HAP-1 (cell line): ENCODE measurements around the gene PLCH1.

Experiments
- DNase-seq, 2 experiments: peaks; one replicate each; pipeline ENCODE4 v3.0.0-alpha.2; 2016 to 2020; ENCODE audit warnings: low spot score in 2 of 2
- H3K27me3 ChIP-seq: fragments of 250-450 bp; sonication (Bioruptor Pico); 2 replicates; pipeline ENCODE4 v1.5.1; 2020; ENCODE audit warnings: low read depth, mild to moderate bottlenecking, moderate library complexity
- H3K36me3 ChIP-seq: fragments of 250-450 bp; sonication (Bioruptor Pico); replicated peaks from 2 replicates; pipeline ENCODE4 v1.5.1; 2020; ENCODE audit warnings: mild to moderate bottlenecking
- H3K4me1 ChIP-seq: fragments of 250-450 bp; sonication (Bioruptor Pico); 2 replicates; pipeline ENCODE4 v1.5.1; 2020; ENCODE audit warnings: mild to moderate bottlenecking
- H3K4me3 ChIP-seq: fragments of 250-450 bp; sonication (Bioruptor Pico); 2 replicates; pipeline ENCODE4 v1.5.1; 2020; ENCODE audit warnings: mild to moderate bottlenecking, moderate library complexity
- H3K9me3 ChIP-seq: fragments of 250-450 bp; sonication (Bioruptor Pico); 2 replicates; pipeline ENCODE4 v1.5.1; 2020; ENCODE audit warnings: mild to moderate bottlenecking, moderate library complexity
- in situ Hi-C: fragments of 300-500 bp; cut with MboI; formaldehyde crosslinking; loops from 3 replicates; pipeline ENCODE4 v1.14.3; 2020; ENCODE audit warnings: low sequenced_read_pairs, inconsistent platforms, mixed read lengths

The PLCH1 gene

DNA sequence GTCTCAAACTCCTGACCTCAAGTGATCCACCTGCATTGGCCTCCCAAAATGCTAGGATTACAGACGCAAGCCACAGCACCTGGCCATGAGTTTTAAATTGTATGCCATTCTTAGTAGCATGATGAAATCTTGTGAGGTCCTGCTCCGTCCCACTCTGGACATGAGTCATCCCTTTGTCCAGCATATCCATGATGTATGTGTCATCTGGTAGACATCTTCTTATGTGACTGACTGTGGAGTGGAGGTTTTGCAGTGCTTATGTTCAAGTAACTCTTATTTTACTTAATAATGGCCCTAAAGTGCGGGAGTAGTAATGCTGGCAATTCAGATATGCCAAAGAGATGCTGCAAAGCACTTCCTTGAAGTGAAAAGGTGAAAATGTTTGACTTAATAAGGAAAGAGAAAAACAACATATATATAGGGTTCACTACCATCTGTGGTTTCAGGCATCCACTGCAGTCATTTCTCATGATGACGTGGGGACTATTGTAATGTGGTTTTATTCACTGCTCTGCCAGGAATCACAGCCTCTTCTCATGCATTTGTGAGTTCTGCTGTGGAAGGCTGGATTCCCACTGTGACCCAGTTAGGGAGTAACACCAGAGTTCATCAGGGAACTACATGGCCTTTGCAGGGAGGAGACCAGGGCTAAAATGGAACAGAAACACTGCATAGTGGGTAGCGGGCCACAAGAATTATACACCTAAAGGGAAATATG lies 246.8 kb downstream of the PLCH1 start:
- Histone ChIP-seq H3K27me3 (no peaks in the 10 kb centered on the region), H3K36me3 (peaks cover 11% of the 10 kb centered on the region; the same call in 1 of the 2 replicates), H3K9me3 (no peaks in the 10 kb centered on the region), H3K4me3 (no peak overlapping the region), H3K4me1 (peaks cover 17% of the 10 kb centered on the region)
- in situ Hi-C loops, result no loop called here
- DNase-seq, result no peak

DNA sequence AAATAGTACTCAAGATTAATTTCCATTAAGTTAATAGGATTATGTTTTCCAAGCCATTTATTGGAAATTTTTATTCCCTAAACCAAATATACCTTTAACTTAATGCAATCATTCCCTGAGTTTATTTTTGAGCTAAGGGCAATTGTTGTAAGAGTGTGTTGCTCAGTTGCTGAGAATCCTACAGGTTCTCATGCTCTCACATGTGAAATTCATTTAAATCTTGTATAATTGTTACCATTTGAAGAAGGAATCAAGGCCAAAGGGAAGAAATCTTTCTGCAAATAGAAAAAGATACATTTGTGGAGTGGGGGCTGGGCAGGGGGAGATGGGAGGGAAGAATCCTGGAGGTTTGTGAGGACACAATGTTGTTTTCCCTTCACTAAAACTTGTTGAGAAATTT lies 248.7 kb downstream of the PLCH1 start:
- no peak for DNase-seq
- no peak overlapping the region for H3K4me3 ChIP-seq
- H3K4me1 ChIP-seq, result peaks cover 17% of the 10 kb centered on the region
- H3K27me3 ChIP-seq, result no peaks in the 10 kb centered on the region
- H3K36me3 ChIP-seq, result peaks cover 14% of the 10 kb centered on the region; the same call in 1 of the 2 replicates
- in situ Hi-C loops, result no loop called here
- H3K9me3 ChIP-seq, result no peaks in the 10 kb centered on the region; the same call in 1 of the 2 replicates

DNA sequence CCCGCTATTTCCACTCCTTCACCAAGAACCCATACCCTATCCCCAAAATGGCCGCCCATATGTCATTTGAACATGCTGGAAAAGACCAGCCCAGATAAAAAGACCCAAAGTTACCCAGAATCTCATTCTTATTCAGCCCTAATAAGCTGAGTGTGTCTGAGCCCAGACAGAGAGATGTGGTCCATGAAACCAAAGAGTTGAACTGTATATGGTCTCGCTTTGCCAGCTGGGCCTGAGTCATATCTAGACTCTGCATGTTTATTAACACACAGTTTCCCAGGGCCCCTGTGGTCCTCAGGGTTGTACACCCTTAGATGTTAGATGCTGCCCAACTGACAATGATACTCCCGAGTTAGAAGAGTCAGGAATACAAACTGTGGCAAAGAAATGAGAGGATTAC lies 249.5 kb downstream of the PLCH1 start:
- Histone ChIP-seq H3K4me3 (no peak overlapping the region), H3K9me3 (no peaks in the 10 kb centered on the region; the same call in 1 of the 2 replicates), H3K36me3 (peaks cover 11% of the 10 kb centered on the region; the same call in 1 of the 2 replicates), H3K4me1 (peaks cover 17% of the 10 kb centered on the region), H3K27me3 (no peaks in the 10 kb centered on the region)
- no peak for DNase-seq
- in situ Hi-C loops, result no loop called here

DNA sequence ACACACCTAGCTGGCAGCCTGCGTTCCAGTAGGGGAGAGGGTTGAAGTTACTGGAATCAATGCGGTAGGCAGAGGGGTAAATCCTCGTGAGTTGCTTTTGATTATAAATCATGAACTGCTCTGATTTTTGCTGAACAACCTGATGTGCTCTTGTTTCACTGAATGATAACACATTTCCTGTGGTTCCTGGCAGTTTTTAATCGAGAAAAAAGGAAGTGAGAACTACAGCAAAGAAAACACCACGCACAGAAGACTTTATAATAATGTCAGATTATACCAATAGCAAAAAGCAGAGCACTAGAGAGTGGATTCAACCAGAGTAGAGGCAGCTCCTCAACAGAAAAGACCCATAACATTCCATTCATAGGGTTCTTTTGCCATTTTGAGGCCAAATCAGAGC lies 250.5 kb downstream of the PLCH1 start:
- DNase-seq, result no peak
- no peaks in the 10 kb centered on the region for H3K27me3 ChIP-seq
- H3K4me1 ChIP-seq, result peaks cover 17% of the 10 kb centered on the region
- no peaks in the 10 kb centered on the region; the same call in 1 of the 2 replicates for H3K9me3 ChIP-seq
- peaks cover 11% of the 10 kb centered on the region; the same call in 1 of the 2 replicates for H3K36me3 ChIP-seq
- in situ Hi-C loops, result no loop called here
- H3K4me3 ChIP-seq, result no peak overlapping the region

DNA sequence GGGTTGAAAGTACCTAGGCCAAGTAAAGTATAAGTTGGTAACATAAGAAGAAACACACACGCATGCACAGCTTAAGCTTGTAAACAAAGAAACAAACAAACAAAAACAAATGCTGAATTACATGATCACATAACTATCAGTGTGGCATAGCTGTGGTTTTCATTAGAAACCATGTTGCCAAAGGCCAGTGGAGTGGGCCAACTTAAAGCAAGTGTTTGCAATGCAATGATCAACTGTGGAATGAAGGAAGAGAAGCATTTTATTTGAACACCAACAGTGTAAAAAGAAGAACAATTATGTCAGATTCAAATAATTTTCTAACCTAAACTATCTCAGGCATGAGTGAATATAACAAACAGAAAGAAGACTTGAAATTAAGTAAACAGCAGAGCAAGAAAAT lies 252.0 kb downstream of the PLCH1 start:
- in situ Hi-C loops, result no loop called here
- Histone ChIP-seq H3K4me1 (peaks cover 17% of the 10 kb centered on the region), H3K27me3 (no peaks in the 10 kb centered on the region), H3K9me3 (no peaks in the 10 kb centered on the region; the same call in 1 of the 2 replicates), H3K4me3 (no peak overlapping the region), H3K36me3 (peaks cover 11% of the 10 kb centered on the region; the same call in 1 of the 2 replicates)
- no peak for DNase-seq

DNA sequence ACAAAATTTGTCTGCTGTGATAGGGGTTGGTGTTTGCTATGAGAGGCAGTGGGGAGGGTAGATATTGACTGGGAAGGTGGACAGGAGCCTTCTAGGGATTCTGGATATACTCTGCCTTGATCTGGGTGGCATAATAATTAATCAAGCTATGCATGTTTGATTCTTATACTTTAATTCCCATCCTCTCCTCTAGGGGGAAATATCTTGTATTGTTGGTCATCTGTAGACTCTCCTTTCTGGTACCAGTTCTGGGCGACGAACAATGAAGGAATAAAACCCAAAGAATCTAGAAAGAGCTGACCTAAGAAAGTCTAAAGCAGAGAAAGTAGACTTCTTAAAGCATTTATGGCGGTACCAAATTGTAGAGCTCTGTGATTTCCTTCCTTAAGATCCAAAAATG lies 253.2 kb downstream of the PLCH1 start:
- H3K36me3 ChIP-seq, result 0 out of 2 replicates have a peak, but pooled peaks cover 11% of the 10 kb centered on the region
- no peak for DNase-seq
- in situ Hi-C loops, result no loop called here
- peaks cover 11% of the 10 kb centered on the region for H3K4me1 ChIP-seq
- no peak overlapping the region for H3K4me3 ChIP-seq
- no peaks in the 10 kb centered on the region; the same call in 1 of the 2 replicates for H3K9me3 ChIP-seq
- H3K27me3 ChIP-seq, result no peaks in the 10 kb centered on the region

DNA sequence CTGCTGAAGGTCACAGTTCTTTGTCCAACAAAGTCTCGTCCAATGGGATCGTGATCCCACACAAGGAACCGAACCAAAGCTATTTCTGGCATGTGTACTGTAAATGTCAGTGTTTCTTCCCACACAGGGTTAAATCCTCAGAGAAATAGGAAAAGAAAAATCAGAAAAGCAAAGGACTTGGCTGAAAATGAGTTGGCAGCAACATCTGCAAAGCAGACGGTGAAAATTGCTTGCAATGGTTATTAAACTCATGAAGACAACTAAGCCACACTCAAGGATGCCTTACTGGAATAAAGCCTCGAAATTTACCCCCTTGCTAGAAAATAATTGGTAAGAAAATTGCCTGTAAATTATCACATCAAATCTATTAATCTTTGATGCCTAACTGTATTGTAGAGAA lies 256.2 kb downstream of the PLCH1 start:
- no peaks in the 10 kb centered on the region; the same call in 1 of the 2 replicates for H3K9me3 ChIP-seq
- no peaks in the 10 kb centered on the region for H3K27me3 ChIP-seq
- H3K4me3 ChIP-seq, result no peak overlapping the region
- DNase-seq, result no peak
- in situ Hi-C loops, result no loop called here
- H3K4me1 ChIP-seq, result no peaks in the 10 kb centered on the region
- 0 out of 2 replicates have a peak, but pooled peaks cover 8% of the 10 kb centered on the region for H3K36me3 ChIP-seq

DNA sequence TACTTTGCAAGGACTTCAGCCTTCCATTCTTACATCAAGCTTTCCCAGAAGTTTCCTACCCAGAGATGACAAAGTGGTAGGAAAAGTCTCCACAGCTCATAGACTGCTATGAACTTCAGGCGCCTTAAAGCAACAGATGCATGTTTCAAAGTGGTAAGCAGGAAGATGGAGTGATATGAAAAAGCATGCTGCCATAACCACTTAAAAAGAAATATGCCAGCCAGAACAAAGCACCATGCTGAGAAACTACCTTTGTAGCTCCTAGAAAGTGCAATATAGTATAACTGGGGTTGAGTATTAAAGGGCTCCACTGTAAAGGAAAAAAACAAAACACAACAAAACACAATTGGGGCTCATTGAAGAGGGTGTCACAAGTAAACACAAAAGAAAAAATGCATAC lies 259.0 kb downstream of the PLCH1 start:
- in situ Hi-C loops, result no loop called here
- Histone ChIP-seq H3K9me3 (no peaks in the 10 kb centered on the region), H3K4me3 (no peak overlapping the region), H3K27me3 (no peaks in the 10 kb centered on the region), H3K4me1 (no peaks in the 10 kb centered on the region), H3K36me3 (no peaks in the 10 kb centered on the region)
- no peak for DNase-seq

DNA sequence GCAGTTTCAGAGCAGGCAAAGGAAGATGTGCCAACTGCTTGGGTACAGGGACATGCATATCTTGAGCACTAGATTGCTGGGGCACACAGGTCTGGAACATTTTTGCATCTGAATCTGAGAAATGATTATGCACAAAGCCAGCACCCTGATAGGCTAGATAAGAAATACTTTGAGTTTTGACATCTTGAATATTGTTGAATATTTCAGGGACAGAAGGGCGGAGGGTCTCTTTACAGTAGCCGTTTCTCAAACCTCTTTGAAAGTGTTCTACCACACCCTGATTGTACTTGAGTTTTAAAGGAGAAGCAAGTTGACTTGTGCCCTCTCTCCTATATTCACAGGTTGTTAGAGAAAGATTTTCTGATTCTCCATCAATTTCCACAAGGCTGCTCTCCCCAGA lies 263.3 kb downstream of the PLCH1 start:
- Histone ChIP-seq H3K4me1 (no peaks in the 10 kb centered on the region), H3K27me3 (no peaks in the 10 kb centered on the region), H3K4me3 (no peak overlapping the region), H3K36me3 (0 out of 2 replicates have a peak, but pooled peaks cover 5% of the 10 kb centered on the region), H3K9me3 (no peaks in the 10 kb centered on the region; the same call in 1 of the 2 replicates)
- DNase-seq, result no peak
- in situ Hi-C loops, result no loop called here

DNA sequence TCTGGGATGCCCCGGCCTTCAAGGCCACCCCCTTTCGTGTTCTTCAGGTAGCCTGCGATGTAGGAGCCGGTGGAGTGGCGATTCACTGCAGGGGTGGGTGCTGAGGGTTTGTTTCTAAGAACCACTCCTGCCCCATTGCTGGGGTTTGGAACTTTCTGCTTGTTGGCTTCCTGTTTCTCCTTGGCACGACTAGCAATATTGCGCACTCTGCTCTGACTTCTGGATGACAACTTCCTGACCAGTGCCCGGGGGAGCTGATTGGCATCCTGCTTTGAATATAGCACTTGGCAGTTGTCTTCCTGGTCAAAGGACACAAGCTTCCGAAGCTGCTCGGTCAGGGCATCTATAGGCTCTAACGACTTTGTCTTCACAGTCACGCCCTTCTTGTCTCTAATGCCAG lies 263.8 kb downstream of the PLCH1 start:
- H3K27me3 ChIP-seq, result no peaks in the 10 kb centered on the region
- in situ Hi-C loops, result no loop called here
- H3K4me1 ChIP-seq, result no peaks in the 10 kb centered on the region
- DNase-seq, result no peak
- H3K4me3 ChIP-seq, result no peak overlapping the region
- H3K9me3 ChIP-seq, result no peaks in the 10 kb centered on the region; the same call in 1 of the 2 replicates
- 0 out of 2 replicates have a peak, but pooled peaks cover 5% of the 10 kb centered on the region for H3K36me3 ChIP-seq

DNA sequence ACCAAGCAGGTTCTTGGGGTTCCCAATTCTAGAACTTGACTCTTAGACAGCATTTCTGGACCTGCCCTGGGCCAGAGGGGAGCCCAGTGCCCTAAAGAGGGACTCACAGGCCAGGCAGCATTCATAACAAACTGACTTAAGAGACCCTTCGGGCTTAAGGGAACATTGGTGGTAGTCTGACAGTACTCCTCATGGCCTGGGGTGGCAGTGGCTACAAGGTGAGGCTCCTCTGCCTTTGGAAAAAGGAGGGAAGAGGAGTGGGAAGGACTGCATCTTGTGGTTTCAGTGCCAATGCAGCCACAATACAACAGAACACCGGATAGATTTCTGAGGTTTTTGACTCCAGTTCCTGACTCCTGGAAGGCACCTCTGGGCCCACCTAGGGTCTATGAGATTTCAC lies 279.2 kb downstream of the PLCH1 start:
- in situ Hi-C loops, result no loop called here
- no peak for DNase-seq
- Histone ChIP-seq H3K4me1 (peaks cover 3% of the 10 kb centered on the region; the same call in 1 of the 2 replicates), H3K27me3 (no peaks in the 10 kb centered on the region), H3K36me3 (no peaks in the 10 kb centered on the region; the same call in 1 of the 2 replicates), H3K9me3 (no peaks in the 10 kb centered on the region), H3K4me3 (no peak overlapping the region)

DNA sequence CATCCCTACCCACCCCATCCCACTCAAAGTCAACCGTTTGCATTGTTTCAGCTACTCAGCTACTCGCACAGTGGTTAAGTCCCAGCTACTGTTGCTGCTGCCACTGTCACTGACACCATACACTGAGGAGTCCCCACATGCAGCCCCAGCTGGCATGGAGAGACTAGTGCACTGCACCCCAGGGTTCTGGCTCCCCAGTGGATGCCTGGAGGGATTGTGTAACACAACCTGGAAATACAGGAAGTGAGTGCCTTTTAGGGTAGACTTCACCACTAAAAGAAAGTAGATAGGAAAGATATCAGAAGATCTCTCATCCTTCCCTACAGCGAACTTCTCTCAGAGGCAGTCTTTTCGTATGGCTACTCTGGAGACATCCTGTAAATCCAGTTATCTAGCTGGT lies 282.2 kb downstream of the PLCH1 start:
- in situ Hi-C loops, result no loop called here
- Histone ChIP-seq H3K4me3 (no peak overlapping the region), H3K36me3 (no peaks in the 10 kb centered on the region; the same call in 1 of the 2 replicates), H3K9me3 (no peaks in the 10 kb centered on the region), H3K4me1 (no peaks in the 10 kb centered on the region), H3K27me3 (no peaks in the 10 kb centered on the region)
- no peak for DNase-seq

DNA sequence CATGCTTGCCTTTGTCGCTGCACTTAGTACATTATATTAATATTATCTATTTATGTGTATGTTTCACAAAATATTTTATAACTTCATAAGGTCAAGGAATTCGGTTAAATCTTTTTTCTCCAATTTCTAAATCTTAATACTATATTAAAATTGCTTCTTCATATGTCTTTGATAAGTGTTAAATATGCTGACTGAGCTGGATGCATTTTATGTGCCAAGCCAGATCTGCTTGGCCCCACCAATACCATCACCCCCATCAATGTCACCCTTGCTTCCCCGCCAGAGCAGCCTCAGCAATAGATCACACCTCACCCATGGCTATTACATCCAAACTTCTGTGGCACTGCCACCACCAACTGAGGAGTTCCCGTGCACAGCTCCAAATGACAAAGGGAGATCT lies 287.3 kb downstream of the PLCH1 start:
- Histone ChIP-seq H3K27me3 (no peaks in the 10 kb centered on the region), H3K4me3 (no peak overlapping the region), H3K9me3 (no peaks in the 10 kb centered on the region), H3K4me1 (peaks cover 8% of the 10 kb centered on the region; the same call in 1 of the 2 replicates), H3K36me3 (no peaks in the 10 kb centered on the region)
- no peak for DNase-seq
- in situ Hi-C loops, result no loop called here

DNA sequence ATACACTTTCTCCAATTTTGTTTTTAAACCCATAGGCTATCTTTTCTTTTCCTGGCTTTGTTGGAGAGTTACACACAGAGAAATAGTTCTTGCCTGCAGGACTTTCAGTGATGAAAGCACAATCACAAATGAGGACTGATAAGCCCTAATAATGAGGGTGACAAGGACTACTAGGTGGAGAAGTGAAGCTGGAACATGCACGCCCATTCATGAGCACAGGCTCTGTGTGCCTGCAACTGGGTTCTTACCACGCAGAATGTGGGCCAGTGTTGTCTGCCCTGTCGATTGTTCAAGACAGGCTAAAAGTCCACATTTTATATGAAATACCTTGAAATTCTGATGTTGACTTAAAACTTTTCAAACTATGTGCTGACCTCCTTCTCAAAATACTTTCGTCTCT lies 289.1 kb downstream of the PLCH1 start:
- no peak for DNase-seq
- no peaks in the 10 kb centered on the region for H3K27me3 ChIP-seq
- in situ Hi-C loops, result no loop called here

More for the DNA sequence above, 289.1 kb downstream of the PLCH1 start:
- H3K9me3 ChIP-seq, result no peaks in the 10 kb centered on the region
- H3K4me1 ChIP-seq, result peaks cover 8% of the 10 kb centered on the region; the same call in 1 of the 2 replicates
- H3K36me3 ChIP-seq, result no peaks in the 10 kb centered on the region
- H3K4me3 ChIP-seq, result no peak overlapping the region
